22Rv1 (cell line): ENCODE data around the gene NT5DC2.

ENCODE experiments used
- H3K27ac ChIP-seq: fragments of 450-650 bp; 2 replicates; pipeline ENCODE4 v1.5.1; 2017
- ZFX ChIP-seq: fragments of 450-650 bp; IDR thresholded peaks from 2 replicates; pipeline ENCODE4 v1.6.1; 2017; ENCODE audit warnings: antibody characterized with exemption, borderline replicate concordance
- TF ChIP-seq, protein P1 (sequence below): fragments of 450-650 bp; IDR thresholded peaks from 2 replicates; pipeline ENCODE4 v1.5.1; 2017; ENCODE audit warnings: mild to moderate bottlenecking

Gene NT5DC2

DNA sequence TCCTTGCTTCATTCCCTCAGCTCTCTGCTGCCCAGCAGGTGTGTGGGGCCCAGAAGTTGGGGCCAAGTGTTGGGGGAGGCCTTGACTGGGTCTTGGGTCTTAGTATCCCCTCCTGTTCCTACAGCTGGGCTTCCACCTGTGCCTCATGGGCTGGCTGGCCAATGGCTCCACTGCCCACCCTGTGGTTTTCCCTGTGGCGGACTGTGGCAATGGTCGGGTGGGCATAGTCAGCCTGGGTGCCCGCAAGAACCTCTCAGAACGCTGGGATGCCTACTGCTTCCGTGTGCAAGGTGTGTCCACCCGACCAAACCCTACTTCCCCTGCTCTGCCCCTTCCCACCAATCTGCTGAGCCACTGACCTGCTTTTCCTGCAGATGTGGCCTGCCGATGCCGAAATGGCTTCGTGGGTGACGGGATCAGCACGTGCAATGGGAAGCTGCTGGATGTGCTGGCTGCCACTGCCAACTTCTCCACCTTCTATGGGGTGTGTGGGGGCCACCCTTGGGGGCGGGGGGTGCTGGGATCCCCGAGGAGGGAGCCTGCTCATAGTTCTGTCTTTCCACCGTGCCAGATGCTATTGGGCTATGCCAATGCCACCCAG, 10.9 kb downstream of the NT5DC2 start:
- H3K27ac ChIP-seq: no peak overlapping the region
- no peak for TF ChIP-seq ZFX
- TF ChIP-seq, protein P1, sequence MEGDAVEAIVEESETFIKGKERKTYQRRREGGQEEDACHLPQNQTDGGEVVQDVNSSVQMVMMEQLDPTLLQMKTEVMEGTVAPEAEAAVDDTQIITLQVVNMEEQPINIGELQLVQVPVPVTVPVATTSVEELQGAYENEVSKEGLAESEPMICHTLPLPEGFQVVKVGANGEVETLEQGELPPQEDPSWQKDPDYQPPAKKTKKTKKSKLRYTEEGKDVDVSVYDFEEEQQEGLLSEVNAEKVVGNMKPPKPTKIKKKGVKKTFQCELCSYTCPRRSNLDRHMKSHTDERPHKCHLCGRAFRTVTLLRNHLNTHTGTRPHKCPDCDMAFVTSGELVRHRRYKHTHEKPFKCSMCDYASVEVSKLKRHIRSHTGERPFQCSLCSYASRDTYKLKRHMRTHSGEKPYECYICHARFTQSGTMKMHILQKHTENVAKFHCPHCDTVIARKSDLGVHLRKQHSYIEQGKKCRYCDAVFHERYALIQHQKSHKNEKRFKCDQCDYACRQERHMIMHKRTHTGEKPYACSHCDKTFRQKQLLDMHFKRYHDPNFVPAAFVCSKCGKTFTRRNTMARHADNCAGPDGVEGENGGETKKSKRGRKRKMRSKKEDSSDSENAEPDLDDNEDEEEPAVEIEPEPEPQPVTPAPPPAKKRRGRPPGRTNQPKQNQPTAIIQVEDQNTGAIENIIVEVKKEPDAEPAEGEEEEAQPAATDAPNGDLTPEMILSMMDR: no peak

DNA sequence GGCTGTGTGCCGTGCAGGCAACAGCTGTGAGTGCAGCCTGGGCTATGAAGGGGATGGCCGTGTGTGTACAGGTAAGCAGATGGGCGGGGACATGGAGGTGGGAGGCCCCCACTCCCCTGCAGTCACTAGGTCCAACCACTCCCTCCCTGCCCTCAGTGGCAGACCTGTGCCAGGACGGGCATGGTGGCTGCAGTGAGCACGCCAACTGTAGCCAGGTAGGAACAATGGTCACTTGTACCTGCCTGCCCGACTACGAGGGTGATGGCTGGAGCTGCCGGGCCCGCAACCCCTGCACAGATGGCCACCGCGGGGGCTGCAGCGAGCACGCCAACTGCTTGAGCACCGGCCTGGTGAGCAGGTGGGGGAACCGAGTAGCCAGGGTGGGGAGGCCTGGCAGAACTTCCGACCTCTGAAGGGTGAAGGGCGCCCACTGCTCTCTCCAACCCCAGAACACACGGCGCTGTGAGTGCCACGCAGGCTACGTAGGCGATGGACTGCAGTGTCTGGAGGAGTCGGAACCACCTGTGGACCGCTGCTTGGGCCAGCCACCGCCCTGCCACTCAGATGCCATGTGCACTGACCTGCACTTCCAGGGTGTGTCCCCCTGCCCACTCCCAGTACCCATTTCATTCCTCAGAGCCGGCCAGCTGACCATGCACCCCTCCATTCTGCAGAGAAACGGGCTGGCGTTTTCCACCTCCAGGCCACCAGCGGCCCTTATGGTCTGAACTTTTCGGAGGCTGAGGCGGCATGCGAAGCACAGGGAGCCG, 11.6 kb downstream of the NT5DC2 start:
- H3K27ac ChIP-seq: no peak overlapping the region
- no peak for TF ChIP-seq ZFX
- TF ChIP-seq, protein P1: no peak

DNA sequence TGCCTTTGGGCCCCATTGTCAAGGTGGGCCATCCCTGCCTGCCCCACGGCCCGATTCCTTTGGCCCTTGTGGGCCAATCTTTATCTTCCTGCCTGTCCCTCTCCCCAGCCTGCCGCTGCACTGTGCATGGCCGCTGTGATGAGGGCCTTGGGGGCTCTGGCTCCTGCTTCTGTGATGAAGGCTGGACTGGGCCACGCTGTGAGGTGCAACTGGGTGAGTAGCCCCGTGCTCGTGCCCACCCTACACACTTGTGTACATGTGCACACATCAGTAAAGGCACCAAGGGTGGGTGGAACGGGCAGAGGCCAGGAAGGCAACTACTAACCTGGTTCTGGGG, 12.2 kb downstream of the NT5DC2 start:
- TF ChIP-seq ZFX: no peak
- TF ChIP-seq, protein P1: no peak
- H3K27ac ChIP-seq: no peak overlapping the region

DNA sequence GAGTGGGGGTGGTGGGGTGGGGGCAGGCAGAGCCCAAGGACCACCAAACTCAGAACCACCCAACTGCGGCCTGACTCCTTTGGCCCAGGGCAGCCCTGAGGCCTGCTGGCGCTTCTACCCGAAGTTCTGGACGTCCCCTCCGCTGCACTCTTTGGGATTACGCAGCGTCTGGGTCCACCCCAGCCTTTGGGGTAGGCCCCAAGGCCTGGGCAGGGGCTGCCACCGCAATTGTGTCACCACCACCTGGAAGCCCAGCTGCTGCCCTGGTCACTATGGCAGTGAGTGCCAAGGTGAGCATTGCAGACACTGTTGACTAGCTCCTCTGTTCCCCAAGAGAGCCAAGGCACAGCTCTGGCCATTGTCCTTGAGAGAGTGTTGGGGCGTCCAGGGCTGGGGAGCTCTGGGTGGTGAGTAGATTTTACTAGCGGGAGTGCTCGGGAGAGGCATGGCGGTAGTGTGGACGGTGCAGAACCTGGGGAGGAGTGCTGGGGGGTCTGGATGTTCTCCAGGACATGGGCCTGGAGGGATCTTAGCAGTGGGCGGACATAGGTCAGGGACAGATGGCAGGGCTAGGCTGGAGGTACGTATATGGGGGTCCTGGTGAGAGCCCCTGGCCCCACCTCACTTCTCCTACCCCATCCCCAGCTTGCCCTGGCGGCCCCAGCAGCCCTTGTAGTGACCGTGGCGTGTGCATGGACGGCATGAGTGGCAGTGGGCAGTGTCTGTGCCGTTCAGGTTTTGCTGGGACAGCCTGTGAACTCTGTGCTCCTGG, 12.8 kb downstream of the NT5DC2 start:
- no peak overlapping the region for H3K27ac ChIP-seq
- TF ChIP-seq ZFX: no peak
- TF ChIP-seq, protein P1: no peak

DNA sequence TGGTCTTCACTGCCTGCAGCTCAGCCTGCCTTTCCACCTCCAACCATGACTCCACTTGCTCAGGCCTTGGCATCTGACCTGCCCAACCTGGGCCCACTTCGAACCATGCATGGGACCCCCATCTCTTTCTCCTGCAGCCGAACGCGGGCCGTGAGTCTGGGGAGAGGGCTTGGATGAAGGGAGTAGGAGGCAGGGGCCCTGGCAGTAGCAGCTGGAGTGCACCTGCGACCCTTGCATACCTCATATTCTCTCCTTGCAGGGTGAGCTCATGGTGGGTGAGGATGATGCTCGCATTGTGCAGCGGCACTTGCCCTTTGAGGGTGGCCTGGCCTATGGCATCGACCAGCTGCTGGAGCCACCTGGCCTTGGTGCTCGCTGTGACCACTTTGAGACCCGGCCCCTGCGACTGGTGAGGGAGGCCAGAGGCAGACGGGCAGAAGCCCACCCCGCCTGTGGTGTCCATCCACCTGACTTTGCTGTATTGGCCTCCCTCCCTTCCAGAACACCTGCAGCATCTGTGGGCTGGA, 13.5 kb downstream of the NT5DC2 start:
- H3K27ac ChIP-seq: no peak overlapping the region
- TF ChIP-seq, protein P1: no peak
- no peak for TF ChIP-seq ZFX

DNA sequence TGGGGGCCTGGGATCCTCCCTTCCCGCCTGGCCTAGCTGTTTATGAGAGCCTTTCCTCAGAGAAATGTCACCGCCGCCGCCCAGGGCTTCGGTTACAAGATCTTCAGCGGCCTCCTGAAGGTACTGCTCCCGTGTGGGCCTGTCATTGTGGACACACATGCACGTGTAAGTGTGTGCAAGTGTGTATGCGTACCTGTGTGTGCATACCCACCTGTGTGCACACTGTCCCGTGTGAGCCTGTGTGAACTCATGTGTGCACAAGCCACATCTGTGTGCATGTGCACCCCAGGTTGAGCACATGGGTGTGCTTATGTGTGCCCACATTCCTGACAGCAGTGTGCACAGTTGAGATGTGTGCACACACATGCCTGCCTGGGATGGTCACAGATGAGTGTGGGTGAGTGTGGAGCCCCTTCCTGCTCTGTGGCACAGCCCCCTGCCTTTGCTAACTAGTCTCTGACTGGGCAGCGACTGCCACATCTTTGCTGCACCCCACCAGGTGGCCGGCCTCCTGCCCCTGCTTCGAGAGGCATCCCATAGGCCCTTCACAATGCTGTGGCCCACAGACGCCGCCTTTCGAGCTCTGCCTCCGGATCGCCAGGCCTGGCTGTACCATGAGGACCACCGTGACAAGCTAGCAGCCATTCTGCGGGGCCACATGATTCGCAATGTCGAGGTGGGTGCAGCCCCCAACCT, 14.1 kb downstream of the NT5DC2 start:
- TF ChIP-seq, protein P1: no peak
- TF ChIP-seq ZFX: no peak
- peak overlapping the region; percentile 50; the same call in 1 of the 2 replicates for H3K27ac ChIP-seq
